C4-2B (cell line): ENCODE data around the gene GGA1.

Experiments used
- CTCF ChIP-seq: fragments of 450-650 bp; conservative IDR thresholded peaks from 2 replicates; pipeline ENCODE4 v1.5.1; 2017; ENCODE audit warnings: mild to moderate bottlenecking
- ZFX ChIP-seq: fragments of 450-650 bp; IDR thresholded peaks from 2 replicates; pipeline ENCODE4 v1.6.1; 2017

GRCh38 chr22:37635157-37635556, 26.5 kb downstream of the GGA1 start:
- TF ChIP-seq CTCF (no peak), ZFX (no peak)
